Effector memory CD4-positive, alpha-beta T cell (primary cell): ENCODE results near the gene VTI1B.
"Not testable (repeated sequence)": the region's sequence is repeated elsewhere in the genome, so short reads cannot be mapped to it uniquely, and the experiment has no call there.

Experiments used
- DNase-seq, 3 donors: peaks; one replicate each; pipeline ENCODE4 v3.0.0-alpha.2; 2020
- H3K27ac ChIP-seq: 2 replicates; pipeline ENCODE4 v1.7.0; 2013; ENCODE audit warnings: mild to moderate bottlenecking, low read length, moderate library complexity; ENCODE audit not compliant: insufficient read depth, poor library complexity, severe bottlenecking
- H3K27me3 ChIP-seq: replicated peaks from 2 replicates; pipeline ENCODE4 v1.7.0; 2013; ENCODE audit warnings: mild to moderate bottlenecking, low read length; ENCODE audit not compliant: insufficient read depth, control insufficient read depth, poor library complexity, severe bottlenecking
- H3K36me3 ChIP-seq: 2 replicates; pipeline ENCODE4 v1.7.0; 2013; ENCODE audit warnings: mild to moderate bottlenecking, low read length, moderate library complexity; ENCODE audit not compliant: control insufficient read depth, insufficient read depth
- H3K4me1 ChIP-seq: 2 replicates; pipeline ENCODE4 v1.7.0; 2013; ENCODE audit warnings: low read length, mild to moderate bottlenecking; ENCODE audit not compliant: control insufficient read depth, insufficient read depth, poor library complexity, severe bottlenecking
- H3K4me3 ChIP-seq: 2 replicates; pipeline ENCODE4 v1.7.0; 2013; ENCODE audit warnings: low read length, low read depth, mild to moderate bottlenecking; ENCODE audit not compliant: insufficient read depth, poor library complexity, severe bottlenecking
- H3K9me3 ChIP-seq: 2 replicates; pipeline ENCODE4 v1.7.0; 2013; ENCODE audit warnings: mild to moderate bottlenecking, low read length, moderate library complexity; ENCODE audit not compliant: control insufficient read depth

Gene VTI1B

GRCh38 chr14:67705211-67705610 is 30.8 kb upstream of the VTI1B start:
- Histone ChIP-seq H3K36me3 (no peaks in the 10 kb centered on the region), H3K4me1 (no peaks in the 10 kb centered on the region), H3K4me3 (no peak overlapping the region), H3K27me3 (no peaks in the 10 kb centered on the region), H3K27ac (no peak overlapping the region), H3K9me3 (no peaks in the 10 kb centered on the region)
- DNase-seq = no peak

GRCh38 chr14:67704484-67705089 is 30.2 kb upstream of the VTI1B start:
- no peaks in the 10 kb centered on the region for H3K9me3 ChIP-seq
- peak in 1 of 3 donors; percentile 8 for DNase-seq
- H3K36me3 ChIP-seq = no peaks in the 10 kb centered on the region
- H3K27me3 ChIP-seq = no peaks in the 10 kb centered on the region
- H3K4me1 ChIP-seq = no peaks in the 10 kb centered on the region
- no peak overlapping the region for H3K27ac ChIP-seq
- no peak overlapping the region for H3K4me3 ChIP-seq

- Histone ChIP-seq H3K36me3 (no peaks in the 10 kb centered on the region), H3K4me1 (no peaks in the 10 kb centered on the region), H3K9me3 (no peaks in the 10 kb centered on the region), H3K4me3 (no peak overlapping the region), H3K27ac (no peak overlapping the region), H3K27me3 (no peaks in the 10 kb centered on the region)
- DNase-seq = no peak
Measured at GRCh38 chr14:67703997-67704396, 29.6 kb upstream of the VTI1B start.

- H3K9me3 ChIP-seq, H3K4me1 ChIP-seq, H3K27ac ChIP-seq, H3K27me3 ChIP-seq, H3K36me3 ChIP-seq, DNase-seq, H3K4me3 ChIP-seq: not testable (repeated sequence)
Measured at GRCh38 chr14:67701492-67701891, 27.1 kb upstream of the VTI1B start, which contains the start of gene RDH12. Gene RDH12, plus strand, starts transcription at chr14:67701886. Its CDS starts 20,757 bp downstream, at chr14:67722643.

- H3K36me3 ChIP-seq = no peaks in the 10 kb centered on the region
- no peak for DNase-seq
- H3K4me3 ChIP-seq = no peak overlapping the region
- no peaks in the 10 kb centered on the region for H3K27me3 ChIP-seq
- no peaks in the 10 kb centered on the region for H3K9me3 ChIP-seq
- H3K27ac ChIP-seq = no peak overlapping the region
- peaks cover 3% of the 10 kb centered on the region for H3K4me1 ChIP-seq
Measured at GRCh38 chr14:67698179-67698578, 23.7 kb upstream of the VTI1B start.

GRCh38 chr14:67697006-67697405 is 22.6 kb upstream of the VTI1B start:
- Histone ChIP-seq H3K4me3 (no peak overlapping the region), H3K36me3 (peaks cover 5% of the 10 kb centered on the region), H3K9me3 (no peaks in the 10 kb centered on the region), H3K27ac (no peak overlapping the region), H3K4me1 (peaks cover 3% of the 10 kb centered on the region), H3K27me3 (no peaks in the 10 kb centered on the region)
- no peak for DNase-seq

- Histone ChIP-seq H3K4me3 (peak within 1 kb of the TSS; percentile 88), H3K4me1 (peaks cover 3% of the 10 kb centered on the region), H3K27me3 (no peaks in the 10 kb centered on the region), H3K9me3 (no peaks in the 10 kb centered on the region), H3K36me3 (peaks cover 19% of the 10 kb centered on the region), H3K27ac (peak within 1 kb of the TSS; percentile 70)
- peak; percentile 70 to 76 (median 75) for DNase-seq
Measured at GRCh38 chr14:67695394-67695949, 21.0 kb upstream of the VTI1B start, which contains the start of gene RDH11. Gene RDH11, minus strand, starts transcription at chr14:67695764. Its CDS starts 61 bp downstream, at chr14:67695703.

- H3K27me3 ChIP-seq = no peaks in the 10 kb centered on the region
- H3K4me1 ChIP-seq = peaks cover 3% of the 10 kb centered on the region
- peak overlapping the region; percentile 88 for H3K4me3 ChIP-seq
- peak; percentile 48 to 60 (median 53) for DNase-seq
- H3K27ac ChIP-seq = peak overlapping the region; percentile 70
- H3K36me3 ChIP-seq = peaks cover 25% of the 10 kb centered on the region
- no peaks in the 10 kb centered on the region for H3K9me3 ChIP-seq
Measured at GRCh38 chr14:67694791-67695393, 20.5 kb upstream of the VTI1B start.

GRCh38 chr14:67690011-67690410 is 15.6 kb upstream of the VTI1B start:
- Histone ChIP-seq H3K27me3 (no peaks in the 10 kb centered on the region), H3K27ac (no peak overlapping the region), H3K4me1 (peaks cover 3% of the 10 kb centered on the region), H3K4me3 (no peak overlapping the region), H3K9me3 (no peaks in the 10 kb centered on the region), H3K36me3 (peaks cover 56% of the 10 kb centered on the region)
- no peak for DNase-seq

- H3K4me3 ChIP-seq = no peak overlapping the region
- H3K27ac ChIP-seq = no peak overlapping the region
- H3K4me1 ChIP-seq = no peaks in the 10 kb centered on the region
- DNase-seq = no peak
- H3K36me3 ChIP-seq = peaks cover 28% of the 10 kb centered on the region
- no peaks in the 10 kb centered on the region for H3K27me3 ChIP-seq
- no peaks in the 10 kb centered on the region for H3K9me3 ChIP-seq
Measured at GRCh38 chr14:67683842-67684241, 9.4 kb upstream of the VTI1B start.
